Measurements from ENCODE around the gene ZNF608.

- TF ChIP-seq POLR2A (IDR thresholded peaks at IDR 0.05): no peak
- no peak for TF ChIP-seq CTCF (IDR thresholded peaks at IDR 0.05)
- TF ChIP-seq POLR2AphosphoS5 (IDR thresholded peaks at IDR 0.05; ENCODE audit: insufficient read depth in 1 of 2, low read depth in 1 of 2): no peak
Measured at GRCh38 chr5:124755565-124755964, 9.1 kb upstream of the ZNF608 start.
